HG03196 (cell line): ENCODE data around the gene SLC26A6.

Experiments
- ATAC-seq: cut with Tn5 transposase; IDR thresholded peaks from one replicate; pipeline ENCODE4 v1.9.1; 2021; ENCODE audit not compliant: unreplicated experiment

Gene SLC26A6

GRCh38 chr3:48599509-48600285 lies 35.6 kb downstream of the SLC26A6 start:
- no peak for ATAC-seq

DNA sequence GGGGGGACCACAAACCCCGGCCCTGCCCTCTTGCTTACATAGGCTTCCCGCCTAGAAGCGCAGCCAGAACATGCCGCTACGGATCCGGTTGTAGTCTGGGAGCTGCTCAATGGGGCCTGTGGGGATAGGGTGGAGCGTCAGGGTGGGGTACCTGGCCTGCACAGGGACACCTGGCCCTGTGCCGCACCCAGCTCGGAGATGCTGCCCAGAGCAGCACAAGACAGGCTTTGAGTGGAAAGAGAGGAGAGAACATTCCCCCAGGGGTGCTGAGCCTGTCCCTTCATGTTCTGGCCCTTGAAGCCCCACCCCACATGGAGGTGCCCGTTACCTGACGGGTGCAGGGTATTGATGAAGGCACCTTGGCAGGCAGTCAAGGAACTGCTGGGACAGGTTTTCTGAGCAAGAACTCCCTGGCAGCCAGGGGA lies 36.2 kb downstream of the SLC26A6 start:
- no peak for ATAC-seq

DNA sequence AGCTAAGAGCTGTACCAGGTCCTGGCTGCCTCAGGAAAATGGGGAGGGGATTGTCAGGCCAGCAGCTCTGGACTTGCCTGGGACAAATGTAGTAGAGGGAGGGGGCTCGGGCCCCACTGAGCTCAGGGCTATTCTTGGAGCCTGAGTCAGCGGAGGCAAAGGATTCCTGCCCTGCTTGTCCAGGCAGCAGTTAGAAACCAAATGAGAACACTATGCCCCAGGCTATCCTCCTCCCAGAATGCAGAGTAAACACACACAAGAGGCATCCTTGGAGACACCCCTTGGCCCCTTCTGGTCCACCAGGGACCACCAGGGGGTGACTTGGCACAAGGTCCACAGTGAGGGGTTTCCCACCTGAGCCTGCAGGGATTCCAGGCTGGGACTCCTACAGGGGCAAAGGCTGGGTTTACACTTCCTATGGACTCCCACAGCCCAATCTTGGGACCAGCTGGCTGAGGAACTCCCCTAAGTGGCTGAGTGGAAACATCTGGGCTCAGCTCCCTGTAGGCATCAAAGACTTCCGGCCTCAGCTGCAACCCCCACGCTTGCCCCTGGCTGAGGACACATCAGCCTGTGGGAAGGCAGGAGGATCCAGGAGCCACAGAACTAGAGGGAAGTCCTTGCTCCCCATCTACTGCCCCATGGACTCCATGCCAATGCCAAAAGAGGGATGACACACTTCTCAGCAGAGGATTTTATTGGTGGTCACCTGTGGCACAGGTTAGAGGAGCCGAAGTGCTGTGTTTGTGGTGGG lies 36.8 kb downstream of the SLC26A6 start:
- ATAC-seq = no peak

DNA sequence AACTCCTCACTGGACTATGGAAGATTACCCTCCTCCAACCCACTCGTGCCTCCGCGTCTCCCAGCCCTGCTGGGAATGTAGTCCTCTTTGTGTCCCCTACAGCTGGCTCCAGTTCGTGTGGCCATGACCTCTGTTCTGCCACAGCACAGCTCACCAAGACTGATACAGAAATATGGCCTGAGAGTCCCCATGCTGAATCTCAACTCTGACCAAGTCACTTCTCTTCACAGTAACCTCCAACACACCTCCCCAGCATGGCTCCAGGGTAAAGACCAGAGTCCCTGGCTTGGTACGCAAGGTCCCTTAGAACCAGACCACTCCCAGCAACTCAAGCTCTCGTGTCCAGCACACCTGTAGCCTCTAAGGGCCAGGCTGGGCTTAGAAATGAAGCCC lies 37.9 kb downstream of the SLC26A6 start:
- no peak for ATAC-seq

GRCh38 chr3:48596676-48597407 lies 38.4 kb downstream of the SLC26A6 start:
- ATAC-seq = no peak

DNA sequence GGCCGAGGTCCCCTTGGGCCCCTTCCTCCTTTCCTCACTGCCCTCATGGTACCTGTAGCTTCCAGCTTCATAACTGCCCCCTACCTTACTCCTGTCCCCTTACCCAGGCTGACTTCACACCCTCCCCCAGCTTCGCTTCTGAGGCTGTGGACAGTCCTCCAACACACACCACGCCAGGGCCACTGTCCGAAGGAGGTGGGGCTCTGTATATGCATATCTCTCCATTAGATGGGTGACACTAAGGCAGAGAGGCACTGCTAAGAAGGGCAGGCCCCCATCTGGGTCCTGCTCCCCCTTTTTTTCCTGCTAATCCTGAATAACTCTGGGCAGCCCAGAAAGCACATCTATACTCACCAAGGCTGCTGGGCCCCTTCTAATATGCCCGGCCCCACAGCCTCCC lies 39.1 kb downstream of the SLC26A6 start:
- ATAC-seq = no peak

- no peak for ATAC-seq
Measured at GRCh38 chr3:48595526-48596121, 39.6 kb downstream of the SLC26A6 start.

GRCh38 chr3:48595075-48595525 lies 40.2 kb downstream of the SLC26A6 start, which contains the start of gene COL7A1:
Gene COL7A1 (minus strand): TSS chr3:48595329. CDS start chr3:48595159, 170 bp downstream.
- ATAC-seq = no peak

GRCh38 chr3:48594417-48595049 lies 40.7 kb downstream of the SLC26A6 start:
- ATAC-seq = no peak

DNA sequence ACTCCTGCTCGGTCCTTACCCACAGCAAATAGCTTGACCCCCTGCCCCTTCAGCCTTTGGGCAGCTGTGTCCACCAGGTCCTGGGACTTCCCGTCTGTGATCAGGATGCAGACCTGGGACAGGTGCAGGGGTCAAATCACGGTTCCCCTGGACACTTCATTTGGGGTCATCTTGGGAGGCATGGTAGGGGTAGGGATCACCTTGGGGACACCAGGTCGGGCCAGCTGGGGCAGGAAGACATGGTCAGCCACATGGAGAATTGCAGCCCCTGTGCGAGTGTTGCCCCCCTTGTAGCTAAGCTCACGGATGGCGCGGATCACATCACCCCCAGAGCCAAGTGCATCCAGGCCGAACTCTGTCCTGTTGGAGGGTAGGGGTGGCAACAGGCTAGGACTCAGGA lies 41.9 kb downstream of the SLC26A6 start:
- ATAC-seq = no peak

- no peak for ATAC-seq
Measured at GRCh38 chr3:48592519-48593087, 42.7 kb downstream of the SLC26A6 start.

GRCh38 chr3:48591886-48592518 lies 43.3 kb downstream of the SLC26A6 start:
- ATAC-seq = no peak

DNA sequence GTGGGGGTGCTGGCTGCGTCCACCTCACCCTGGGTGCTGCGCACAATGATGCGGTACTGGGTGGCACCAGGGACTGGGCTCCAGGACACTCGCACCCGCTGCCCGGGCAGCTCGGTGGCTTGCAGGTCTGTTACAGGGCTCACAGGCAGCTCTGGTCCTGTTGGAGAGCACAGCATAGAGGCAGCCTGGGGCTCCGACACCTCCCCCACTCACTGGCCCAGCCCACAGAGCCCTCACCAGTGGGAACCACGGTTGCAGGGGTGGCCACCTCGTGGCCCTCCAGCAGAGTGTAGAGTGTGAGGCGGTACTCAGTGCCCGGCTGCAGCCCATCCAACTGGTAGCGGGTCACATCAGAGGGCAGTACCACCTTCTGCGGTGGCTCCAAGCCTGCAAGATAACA lies 43.8 kb downstream of the SLC26A6 start:
- no peak for ATAC-seq

DNA sequence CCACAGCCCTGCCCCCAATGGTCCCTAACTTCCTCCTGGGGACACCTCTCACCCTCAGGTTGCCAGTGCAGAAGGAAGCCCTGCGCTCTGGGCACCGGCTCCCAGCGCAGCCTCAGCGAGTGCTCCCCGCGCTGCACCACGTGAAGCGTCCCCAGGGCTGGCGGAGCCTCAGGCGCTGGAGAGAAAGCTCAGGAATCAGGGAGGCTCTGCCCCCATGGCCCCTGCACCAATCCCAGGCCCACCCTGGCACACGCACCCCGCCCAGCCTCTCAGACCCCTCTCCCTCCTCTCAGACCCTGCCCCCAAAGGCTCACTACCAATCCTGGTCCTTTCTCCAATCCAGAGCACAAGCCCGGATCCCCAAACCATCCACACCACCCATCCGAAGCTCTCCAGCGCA lies 47.0 kb downstream of the SLC26A6 start:
- no peak for ATAC-seq

DNA sequence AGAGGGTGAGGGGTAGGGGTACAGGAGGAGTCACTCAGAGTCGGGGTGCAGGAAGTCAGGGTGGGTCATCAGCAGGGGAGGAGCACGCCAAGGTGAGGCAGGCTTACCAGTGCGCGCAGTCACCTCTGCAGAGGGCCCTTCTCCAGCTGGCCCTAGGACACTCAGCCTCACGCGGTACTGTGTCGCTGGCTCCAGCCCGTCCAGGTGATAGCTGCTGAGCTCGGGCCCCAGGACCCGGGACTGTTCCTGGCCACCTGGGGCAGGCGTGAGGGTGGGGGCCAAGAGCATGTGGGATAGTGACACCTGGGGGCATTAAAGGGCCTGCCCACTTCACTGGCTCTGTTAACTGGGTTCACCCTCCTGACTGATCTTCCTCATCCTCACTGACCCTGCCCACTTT lies 47.6 kb downstream of the SLC26A6 start:
- no peak for ATAC-seq

GRCh38 chr3:48585411-48585810 lies 49.9 kb downstream of the SLC26A6 start:
- no peak for ATAC-seq

DNA sequence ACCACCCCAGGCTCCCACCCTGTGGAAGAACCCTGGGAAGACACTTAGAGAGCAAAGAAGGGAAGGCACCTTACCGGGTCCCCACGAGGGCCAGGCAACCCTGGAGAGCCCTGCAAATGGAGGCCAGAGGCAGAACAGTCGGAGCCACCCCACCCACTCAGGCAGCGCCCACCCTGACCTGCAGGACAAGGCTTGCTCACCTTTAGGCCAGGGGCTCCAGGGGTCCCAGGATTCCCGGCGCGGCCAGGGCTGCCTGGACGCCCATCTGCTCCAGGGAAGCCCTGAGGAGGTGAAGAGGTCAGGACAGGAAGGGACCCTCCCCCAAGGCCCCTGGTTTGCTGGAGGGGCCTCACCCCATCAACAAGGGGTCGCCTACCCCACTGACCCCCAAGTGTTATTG lies 50.4 kb downstream of the SLC26A6 start:
- ATAC-seq = no peak

DNA sequence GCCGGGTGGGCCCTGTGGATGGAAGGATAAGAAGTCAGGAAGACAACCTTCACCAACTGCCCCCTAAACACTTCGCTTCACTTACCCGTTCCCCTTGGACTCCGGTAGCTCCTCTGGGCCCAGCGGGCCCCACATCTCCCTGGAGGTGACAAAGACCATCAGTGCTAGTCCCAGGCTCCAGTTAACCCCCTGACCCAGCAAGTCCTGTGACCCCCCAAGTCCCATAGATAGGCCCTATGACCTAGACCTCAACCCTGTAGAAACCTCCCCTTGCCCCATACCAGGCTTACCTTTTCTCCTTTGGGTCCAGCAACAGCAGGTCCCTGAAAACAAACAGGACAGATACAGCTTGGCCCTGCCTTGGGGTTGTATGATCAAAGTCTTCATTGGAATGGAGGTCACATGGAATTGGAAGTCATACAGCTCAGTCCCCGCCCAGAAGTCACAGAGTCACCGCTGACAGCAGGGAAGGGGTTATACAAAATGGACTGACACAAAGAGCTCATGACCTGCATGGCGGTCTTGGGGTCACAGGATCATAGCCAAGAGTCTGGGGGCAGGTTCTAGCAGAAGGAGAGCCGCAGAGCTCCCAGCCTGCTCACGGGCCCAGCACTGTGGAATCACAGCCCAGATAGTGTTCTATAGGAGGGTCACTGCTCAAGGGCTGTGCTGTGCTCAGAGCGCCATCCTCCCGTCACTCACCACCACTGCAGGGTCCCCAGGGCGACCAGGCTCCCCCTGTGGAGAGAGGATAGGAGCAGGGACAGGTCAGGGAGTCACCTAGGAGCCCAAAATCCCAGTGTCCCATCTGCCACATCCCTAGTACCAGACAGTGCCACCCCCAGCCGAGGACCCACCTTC lies 53.4 kb downstream of the SLC26A6 start:
- ATAC-seq = no peak

GRCh38 chr3:48576647-48577046 lies 58.6 kb downstream of the SLC26A6 start:
- ATAC-seq = no peak
